Inflammatory macrophage treated with lipopolysaccharide for 4 hours (primary cell): ENCODE results near the gene GCHFR.

Source experiments
- DNase-seq: peaks from one replicate; pipeline ENCODE4 v3.0.0-alpha.2; 2020

GCHFR gene

DNA sequence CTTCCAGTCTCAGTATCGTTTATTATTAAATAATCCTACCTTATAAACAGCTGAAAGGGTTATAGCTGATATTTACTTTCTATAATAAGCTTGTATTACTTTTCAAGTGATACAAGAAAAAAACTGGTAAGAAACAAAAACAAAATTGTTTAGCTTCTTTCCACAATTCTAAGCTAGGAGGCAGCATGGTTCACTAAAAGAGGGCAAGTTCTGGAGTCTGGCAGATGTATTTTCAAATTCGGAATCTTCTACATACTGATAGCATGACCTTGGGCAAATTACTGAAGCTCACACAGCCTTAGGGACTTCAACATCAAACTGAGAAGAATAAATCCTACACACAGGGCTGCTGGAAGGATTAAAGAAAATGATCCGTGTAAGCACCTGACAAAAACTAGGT, 21.3 kb downstream of the GCHFR start:
- DNase-seq = no peak

- DNase-seq = no peak
Measured at GRCh38 chr15:40785814-40786213, 21.9 kb downstream of the GCHFR start.

DNA sequence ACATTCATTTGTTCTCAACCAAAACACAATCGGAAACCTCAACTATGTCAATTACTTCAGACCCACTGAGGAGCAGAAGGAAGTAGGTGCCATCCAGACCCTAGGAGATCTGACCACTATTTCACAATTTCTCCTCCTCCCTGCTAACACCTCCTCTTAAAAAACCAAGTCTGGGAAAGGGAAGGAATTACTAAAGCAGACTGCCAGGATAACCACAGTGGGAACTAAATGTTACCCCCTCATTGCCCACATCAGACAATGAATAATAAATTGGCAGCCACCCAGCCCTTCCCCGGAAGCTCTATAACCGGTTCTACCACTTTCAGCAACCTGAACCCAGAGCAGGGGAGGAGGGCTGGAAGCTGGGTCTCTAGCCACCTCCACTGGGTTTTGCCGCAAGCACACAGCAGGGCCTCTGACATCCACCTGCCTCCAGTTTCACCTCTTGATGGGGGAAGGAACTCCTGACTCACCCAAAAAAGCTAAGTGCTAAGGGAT, 23.5 kb downstream of the GCHFR start:
- peak; percentile 32 for DNase-seq

DNA sequence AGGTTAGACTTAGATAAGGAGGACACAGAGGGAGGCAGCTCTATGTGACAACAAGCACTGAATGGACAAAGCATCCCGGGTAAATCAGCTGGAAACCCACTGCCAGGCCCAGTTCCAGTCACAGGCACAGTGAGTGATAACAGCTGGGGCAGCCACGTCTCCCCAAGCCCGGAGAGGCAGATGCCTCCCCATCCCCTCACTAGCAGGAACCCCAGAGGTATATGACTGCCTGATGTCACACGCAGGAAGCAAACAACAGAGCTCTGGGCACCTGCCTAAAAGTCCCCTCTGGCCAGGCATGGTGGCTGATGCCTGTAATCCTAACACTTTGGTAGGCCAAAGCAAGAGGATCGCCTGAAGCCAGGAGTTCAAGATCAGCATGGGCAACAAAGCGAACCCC, 24.1 kb downstream of the GCHFR start:
- no peak for DNase-seq

- DNase-seq = no peak
Measured at GRCh38 chr15:40789119-40789518, 25.3 kb downstream of the GCHFR start.

GRCh38 chr15:40789999-40790398, 26.1 kb downstream of the GCHFR start:
- DNase-seq = no peak

DNA sequence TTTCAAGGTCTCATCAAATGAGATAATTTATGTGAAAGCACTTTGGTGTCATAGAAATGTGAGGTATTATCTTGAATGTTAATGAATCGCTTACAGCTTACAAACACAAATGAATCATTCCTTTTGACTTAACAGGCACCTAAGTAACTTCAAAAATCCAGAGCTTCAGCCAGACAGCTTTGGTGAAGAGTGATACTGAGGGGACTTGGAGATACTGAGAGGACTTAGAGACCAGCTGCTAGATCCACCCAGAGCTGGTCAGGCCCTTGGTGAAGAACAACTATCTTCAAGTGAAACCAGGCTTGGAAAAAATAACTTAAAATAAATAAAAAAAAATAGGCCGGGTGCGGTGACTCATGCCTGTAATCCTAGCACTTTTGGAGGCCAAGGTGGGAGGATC, 26.9 kb downstream of the GCHFR start:
- DNase-seq = no peak

- no peak for DNase-seq
Measured at GRCh38 chr15:40792394-40792793, 28.5 kb downstream of the GCHFR start.

DNA sequence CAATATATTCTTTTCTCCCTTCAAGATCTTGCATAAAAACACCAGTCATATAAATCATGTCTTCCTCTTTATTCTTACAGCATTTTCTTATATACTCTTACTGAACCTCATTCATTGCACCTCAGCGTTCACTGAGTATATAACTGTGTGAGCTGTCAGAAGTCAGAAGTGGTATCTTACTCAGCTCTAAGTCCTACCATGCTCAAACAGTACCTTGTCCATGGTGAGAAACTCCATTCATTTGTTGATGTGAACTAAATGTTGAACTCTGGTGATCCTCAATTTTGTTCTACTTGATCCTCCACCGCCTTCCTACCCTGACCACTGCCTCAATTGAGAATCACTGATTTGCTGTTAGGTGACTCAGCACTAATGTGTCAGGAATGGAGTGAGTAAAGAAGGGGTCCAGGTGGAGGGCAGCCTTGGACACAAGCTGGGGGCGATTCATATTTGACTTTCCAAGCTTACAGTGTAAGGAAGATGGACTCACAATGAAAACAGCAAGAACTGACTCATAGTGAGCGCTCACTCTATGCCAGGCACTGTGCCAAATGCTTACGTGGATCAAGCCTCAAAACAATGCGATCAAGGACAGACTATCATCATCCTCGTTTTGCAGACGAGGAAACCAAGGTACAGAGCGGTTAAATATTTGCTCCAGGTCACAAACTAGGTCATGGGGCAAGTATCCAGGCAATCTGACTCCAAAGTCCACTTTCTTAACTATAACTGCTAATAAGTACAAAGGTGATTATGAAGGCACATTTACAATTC, 29.5 kb downstream of the GCHFR start:
- peak; percentile 31 for DNase-seq

DNA sequence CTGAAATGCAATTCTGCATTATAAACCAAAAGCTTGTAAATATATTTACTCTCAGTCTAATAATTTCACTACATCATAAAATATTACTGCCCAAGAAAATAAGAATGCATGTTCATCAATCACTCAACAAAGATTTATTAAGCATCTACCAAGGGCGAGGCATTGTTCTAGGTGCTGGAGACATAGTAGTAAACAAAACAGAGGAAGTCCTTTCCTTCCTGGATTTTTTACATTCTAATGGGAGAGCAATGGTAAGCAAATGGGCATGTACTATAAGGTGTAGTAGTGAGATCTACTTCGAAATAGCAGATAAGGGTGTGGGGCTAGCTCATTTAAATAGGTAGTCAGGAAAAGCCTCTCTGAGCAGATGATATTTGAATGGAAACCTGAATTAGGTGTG, 32.2 kb downstream of the GCHFR start:
- DNase-seq = no peak

GRCh38 chr15:40796512-40796911, 32.6 kb downstream of the GCHFR start:
- DNase-seq = peak; percentile 49

DNA sequence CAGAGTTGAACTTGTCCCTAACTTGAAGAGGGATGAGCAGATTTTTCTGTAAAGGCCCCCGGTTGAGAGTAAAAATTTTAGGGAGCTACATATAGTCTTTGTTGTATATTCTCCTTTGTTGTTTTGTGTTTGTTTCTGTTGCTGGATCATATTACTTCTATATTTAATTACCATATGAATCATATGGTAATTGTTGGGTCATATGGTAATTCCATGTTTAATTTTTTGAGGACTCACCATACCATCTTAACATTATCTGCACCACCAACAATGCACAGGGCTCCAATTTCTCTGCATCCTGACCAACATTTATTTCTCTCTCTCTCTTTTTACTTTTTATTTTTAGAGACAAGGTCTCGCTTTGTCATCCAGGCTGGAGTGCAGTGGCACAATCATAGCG, 35.7 kb downstream of the GCHFR start:
- no peak for DNase-seq

GRCh38 chr15:40803076-40803475, 39.2 kb downstream of the GCHFR start:
- no peak for DNase-seq

GRCh38 chr15:40803688-40804087, 39.8 kb downstream of the GCHFR start:
- DNase-seq = no peak

DNA sequence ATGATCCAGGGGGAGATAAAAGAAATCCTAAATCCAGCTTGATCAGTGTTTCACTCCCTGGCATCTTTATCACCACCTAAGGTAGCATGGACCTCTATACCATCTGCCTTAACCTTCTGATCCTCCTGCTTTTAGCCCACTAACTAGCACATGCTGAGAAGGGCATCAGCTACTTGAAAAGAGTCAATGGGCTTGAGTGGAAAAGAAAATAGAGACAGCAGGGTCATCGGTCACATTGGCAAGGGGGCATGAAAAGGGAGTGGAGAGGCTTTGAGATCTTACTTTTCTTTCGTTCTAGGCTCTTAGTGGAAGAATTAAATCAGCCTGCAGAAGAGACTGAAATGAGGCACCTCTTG, 42.8 kb downstream of the GCHFR start:
- DNase-seq = no peak

DNA sequence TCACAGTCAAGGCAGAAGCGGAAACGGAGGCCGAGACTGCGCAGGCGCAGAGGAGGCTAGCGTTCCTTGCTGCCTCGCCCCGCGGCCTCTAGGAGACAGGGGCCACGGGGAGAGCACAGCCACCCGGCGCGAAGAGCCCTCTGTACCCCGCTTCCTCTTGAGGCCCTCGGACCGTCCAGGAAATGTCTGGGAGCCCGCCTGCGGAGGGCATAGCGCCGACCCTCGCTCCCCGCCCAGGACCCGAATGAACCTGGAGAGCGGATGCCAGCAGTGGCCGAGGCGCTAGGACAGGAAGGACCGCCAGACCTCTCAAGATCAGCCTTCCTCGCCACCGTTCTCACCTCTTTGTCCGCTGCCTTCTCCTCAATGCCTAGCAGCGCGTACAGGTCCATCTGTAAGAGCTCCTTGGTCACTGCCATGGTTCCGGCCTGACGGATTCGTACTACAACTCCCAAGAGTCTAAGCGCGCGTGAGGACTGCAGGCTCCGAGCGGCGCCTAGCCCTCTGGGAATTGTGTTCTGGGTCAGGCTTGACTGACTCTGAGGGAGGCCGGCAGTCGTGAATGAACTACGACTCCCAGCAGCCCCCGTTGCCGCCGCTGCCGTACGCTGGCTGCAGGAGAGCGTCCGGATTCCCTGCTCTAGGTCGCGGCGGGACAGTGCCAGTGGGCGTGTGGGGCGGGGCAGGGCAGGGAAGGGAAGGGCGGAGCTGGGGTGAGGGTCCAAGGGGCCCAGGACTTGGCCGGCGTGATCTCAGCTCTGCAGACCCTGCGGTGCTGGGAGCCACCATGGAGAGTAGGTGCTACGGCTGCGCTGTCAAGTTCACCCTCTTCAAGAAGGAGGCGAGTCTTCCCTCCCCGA, 43.4 kb downstream of the GCHFR start, which contains the start of the genes DNAJC17 and ZFYVE19:
DNAJC17 (minus strand) TSS at position 446 of the 860 bp plus-strand sequence; CDS start at position 419, 27 bp downstream.
ZFYVE19 (plus strand) TSS at position 62 of the 860 bp plus-strand sequence; CDS start at position 563, 501 bp downstream.
- peak; percentile 98 for DNase-seq

- no peak for DNase-seq
Measured at GRCh38 chr15:40807888-40808461, 44.1 kb downstream of the GCHFR start.

- no peak for DNase-seq
Measured at GRCh38 chr15:40808861-40809450, 45.1 kb downstream of the GCHFR start.

DNA sequence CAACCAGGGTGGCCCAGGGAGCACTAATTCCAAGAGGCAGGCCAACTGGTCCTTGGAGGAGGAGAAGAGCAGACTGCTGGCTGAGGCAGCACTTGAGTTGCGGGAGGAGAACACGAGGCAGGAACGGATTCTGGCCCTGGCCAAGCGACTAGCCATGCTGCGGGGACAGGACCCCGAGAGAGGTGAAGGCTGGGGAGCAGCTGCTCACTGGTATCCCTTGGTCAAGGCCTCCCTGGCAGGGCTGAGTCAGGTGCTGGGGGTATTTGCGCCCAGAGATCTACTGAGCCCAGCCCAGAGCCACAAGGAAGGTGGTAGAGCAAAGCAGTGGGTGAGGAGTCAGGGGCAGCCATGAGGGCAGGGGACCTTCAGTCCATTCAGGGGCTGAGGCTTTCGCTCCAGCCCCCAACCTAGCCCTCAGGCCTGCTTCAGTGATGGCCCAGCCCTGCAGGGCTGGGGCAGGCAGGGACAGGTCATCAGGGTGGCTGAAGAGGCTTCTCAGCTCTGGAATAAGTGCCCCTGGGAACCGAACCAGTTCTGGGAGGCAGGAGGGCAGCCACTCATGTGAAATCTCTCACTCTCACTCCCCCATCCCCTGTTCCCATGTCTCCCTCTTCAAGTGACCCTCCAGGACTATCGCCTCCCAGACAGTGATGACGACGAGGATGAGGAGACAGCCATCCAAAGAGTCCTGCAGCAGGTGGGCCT, 49.0 kb downstream of the GCHFR start:
- no peak for DNase-seq

- DNase-seq = peak; percentile 74
Measured at GRCh38 chr15:40815042-40815698, 51.3 kb downstream of the GCHFR start.
